Fibroblast of skin of right biceps (primary cell): ENCODE measurements around the gene ZC3H12D.
A peak's percentile ranks its signal among the peaks of the same experiment; 100 is the strongest.
"Not testable (repeated sequence)": the region's sequence is repeated elsewhere in the genome, so short reads cannot be mapped to it uniquely, and the experiment has no call there.

ENCODE experiments used
- DNase-seq: peaks from one replicate; pipeline ENCODE4 v3.0.0-alpha.2; 2013

ZC3H12D gene

DNA sequence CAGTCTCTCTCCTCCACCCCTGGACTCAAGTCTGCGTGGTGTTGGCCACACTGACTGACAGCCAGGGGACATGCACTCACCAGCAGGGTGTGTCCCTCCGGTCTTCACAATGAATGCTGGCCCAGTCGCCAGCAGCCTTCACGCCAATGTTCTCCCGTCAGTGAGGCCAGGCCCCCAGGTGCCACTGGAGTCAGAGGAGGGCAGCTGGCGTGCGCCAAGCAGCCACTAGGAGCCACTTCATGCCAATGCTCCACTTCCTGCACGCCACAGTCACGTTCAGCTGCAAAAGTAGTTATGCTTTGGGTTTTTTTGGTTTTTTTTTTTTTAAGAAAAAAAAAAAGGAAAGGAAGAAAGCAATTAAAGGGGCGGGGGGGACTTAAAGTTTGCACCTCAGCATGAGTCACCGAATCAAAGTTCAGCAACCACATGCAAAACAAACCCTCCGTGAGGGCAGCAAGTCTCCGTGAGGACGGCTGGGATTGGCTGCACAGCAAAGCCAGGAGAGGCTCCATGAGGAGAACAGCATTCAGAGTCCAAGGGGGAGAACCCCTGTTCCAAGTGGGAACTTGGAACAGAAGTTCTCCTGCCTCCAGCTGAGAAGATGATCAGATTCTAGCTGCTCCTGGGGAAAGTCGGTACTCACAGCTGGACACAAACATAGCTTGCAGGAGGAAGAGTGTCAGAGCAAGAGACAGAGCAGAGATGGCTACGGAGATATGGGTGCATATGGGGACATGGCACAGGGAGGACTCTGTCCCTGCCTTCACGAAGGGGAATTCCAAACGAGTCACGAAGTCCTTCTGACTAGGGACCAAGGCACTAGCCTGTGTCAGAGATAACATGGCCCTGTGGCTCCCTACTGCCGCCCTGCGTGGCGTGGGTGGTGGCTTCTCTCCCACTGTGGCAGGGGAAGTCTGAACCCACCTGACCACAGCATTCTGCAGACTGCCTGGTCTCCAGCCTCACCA, at the start of gene ZC3H12D:
Gene ZC3H12D (minus strand): TSS at position 282 of the 968 bp plus-strand sequence. CDS start 10,471 bp downstream, outside the sequence.
- peak; percentile 60 for DNase-seq

DNA sequence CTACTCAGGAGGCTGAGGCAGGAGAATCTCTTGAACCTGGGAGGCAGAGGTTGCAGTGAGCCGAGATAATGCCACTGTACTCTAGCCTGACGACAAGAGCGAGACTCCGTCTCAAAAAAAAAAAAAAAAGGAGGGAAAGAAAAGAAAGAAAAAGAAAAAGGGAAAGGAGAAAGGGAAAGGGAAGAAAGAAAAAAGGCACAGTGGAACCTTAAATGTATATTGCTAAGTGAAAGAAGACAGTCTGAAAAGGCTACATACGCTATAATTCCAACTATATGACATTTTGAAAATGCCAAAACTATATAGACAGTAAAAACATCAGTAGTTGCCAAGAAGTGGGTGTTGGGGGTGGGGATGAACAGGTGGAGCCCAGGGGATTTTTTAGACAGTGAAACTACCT, 44.8 kb upstream of the ZC3H12D start:
- no peak for DNase-seq

DNA sequence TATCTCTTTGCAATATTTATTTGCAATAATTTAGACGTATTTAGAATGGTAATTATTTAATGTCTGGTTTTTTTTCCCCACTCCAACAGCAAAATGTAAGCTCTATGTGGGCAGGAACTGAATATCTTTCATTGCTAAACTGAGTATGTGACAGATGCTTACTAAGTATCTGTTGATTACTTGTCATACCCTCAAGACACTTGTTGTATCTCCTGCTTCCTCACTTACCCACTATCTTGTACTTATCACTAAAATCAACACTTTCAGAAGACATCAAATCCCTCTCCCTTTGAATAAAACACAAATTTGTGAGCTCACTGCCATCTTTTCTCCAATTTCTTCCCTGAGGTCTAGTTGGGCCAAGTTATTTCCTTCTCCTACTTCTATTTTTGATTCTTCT, 30.7 kb upstream of the ZC3H12D start:
- no peak for DNase-seq

DNA sequence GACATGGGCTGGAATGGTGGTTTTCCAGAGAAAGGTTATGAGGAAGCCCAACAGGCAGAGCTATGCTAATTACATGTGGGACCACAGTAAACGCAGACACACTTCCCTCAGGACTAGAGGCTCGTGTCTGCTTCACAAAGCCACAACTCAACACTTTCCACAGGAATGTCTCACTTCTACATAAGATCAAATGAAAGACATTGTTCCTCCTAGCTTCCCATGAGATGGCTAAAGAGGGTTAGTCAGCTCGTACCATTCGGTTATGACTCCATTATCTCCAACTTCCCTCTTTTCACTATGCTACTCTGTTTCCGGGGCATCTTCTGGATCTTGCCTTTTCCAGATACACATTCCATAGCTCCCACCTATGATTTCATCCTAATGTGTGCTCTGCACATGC, 29.1 kb upstream of the ZC3H12D start:
- peak; percentile 46 for DNase-seq

DNA sequence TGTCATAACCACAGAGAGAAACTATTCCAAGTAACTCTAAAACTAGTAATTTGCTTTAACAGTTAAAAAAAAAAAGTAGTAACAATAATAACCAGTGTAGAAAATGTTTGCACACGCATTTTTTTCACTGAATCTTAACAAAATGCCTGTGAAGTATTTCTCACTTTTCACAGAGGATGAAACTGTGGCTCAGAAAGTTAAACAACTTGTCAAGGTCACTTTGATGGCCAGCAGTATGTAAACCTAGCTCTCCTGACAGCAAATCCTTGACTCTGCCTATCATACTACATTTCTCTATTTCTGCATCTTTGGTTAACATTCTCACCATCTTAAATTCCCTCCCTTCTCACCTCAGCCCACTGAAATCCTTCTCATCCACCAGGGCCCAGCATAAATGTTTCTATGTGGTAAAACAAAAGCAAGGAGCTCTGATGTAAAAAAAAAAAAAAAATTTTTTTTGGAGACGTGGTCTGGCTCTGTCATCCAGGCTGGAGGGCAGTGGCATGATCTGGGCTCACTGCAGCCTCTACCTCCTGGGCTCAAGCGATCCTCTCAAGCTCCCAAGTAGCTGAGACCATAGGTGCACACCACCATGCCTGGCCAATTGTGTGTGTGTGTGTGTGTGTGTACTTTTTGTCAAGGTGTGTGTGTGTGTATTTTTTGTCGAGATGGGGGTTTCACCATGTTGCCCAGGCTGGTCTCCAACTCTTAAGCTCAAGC, 26.1 kb upstream of the ZC3H12D start:
- no peak for DNase-seq

DNA sequence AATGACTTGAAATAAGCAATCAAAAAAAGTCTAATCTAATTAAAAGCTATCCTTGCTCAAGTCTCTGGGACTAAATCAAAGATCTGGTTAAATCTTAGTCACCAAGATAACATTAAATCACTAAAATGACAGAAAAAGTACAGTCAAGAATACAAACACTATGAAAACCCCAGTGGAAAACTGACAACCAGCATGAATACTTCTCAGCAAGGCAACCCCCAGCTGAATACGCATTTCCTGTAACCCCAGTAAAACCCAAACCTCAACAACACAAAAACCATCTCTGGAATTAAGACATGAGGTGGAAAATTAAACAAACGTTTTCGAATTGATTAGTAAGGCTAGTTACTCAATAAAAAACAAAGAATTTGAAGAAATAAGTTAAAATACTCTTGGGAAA, 23.7 kb upstream of the ZC3H12D start:
- DNase-seq = no peak

DNA sequence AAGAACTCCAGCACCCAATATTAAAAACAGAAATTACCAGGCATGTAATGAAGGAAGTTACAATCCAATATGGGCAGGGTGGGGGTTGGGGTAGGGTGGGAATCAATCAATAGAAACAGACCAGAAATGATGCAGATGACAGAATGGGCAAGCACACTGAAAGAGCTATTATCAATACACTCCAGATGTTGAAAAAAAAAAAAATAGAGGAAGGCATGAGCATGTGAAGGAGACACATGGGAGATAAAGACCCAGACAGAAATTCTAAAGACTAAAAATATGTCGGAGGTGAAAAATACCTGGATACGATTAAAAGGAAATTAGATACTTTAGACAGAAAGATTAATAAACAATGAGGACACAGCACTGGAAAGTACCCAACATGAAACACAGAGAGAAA, 19.1 kb upstream of the ZC3H12D start:
- DNase-seq = no peak

DNA sequence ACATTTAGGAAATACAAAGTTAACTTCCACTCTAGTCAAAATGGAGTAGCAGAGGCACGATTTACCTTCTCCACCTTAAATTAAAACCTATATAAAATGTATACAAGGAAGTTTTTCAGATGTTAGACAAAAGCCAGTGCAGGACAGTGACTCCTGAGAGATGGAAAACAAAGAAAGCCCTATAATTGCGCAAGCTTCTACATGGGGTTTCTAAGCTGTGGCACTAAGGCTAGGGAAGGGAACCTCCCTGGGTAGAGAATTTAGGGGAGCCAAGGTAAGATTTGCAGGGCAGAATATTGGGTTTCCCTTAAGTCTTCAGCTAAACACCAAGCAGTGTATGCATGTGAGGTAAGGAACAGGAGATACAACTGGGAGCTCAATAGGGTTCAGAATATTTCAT, 18.5 kb upstream of the ZC3H12D start:
- no peak for DNase-seq

DNA sequence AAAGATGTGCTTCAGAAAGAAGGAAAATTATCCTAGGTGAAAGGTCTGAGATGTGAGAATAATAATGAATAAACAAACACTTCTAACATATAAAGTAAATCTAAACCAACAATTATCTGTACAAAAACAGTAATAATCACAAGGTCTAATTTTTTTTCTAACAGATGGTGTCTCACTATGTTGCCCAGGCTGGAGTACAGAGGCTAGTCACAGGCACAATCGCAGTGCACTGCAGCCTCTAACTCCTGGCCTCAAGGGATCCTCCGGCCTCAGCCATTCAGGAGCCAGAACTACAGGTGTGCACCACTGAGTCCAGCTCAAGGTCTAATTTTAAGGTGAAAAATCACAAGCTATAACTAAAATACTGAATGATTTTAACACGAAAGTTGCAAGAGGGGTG, 17.0 kb upstream of the ZC3H12D start:
- DNase-seq = no peak

DNA sequence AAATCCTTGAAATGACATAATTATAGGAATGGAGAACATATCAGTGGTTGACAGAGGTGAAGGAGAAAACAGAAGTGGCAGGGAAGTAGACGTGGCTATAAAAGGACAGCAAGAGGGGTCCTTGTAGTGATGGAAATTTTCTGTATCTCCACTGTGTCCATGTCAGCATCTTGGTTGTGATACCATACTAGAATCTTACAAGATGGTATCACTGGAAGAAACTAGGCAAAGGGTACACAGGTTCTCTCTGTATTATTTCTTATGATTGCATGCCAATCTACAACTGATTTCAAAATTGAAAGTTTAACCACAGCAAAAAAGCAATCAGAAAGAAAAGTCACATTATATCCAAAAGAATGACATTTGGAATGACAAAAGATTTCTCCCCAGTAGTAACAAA, 16.4 kb upstream of the ZC3H12D start:
- no peak for DNase-seq

DNA sequence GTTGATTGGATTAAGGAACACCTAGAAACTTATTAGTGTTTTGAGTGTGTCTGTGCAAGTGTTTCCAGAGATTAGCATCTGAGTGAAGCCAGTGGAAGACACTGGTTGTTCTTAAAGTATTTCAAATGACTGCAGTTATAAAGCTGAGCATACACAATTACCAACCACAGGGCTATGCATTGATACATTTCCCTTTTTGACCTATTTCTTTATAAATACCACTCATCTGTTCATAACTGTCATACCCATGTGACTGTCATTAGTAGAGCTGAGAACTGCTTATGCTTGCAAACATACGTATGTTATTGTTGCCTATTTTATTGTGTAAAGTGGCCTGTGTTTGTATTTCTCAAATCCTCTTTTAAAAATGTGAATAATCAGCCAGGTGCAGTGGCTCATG, 15.3 kb upstream of the ZC3H12D start:
- no peak for DNase-seq

DNA sequence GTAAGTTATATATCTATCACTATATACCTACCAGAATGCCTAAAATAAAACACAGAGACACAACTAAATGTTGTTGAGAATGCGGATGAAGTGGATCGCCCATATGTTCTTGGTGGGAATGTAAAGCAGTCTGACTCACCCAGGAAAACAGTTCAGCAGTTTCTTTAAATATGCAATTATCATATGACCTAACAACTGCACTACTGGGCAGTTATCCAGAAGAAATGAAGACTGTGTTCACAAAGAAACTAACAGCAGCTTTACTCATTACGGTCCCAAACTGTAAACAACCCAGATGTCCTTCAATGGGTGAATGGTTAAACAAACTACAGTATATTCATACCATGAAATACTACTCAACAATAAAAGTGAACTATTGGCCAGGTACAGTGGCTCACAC, 14.3 kb upstream of the ZC3H12D start:
- peak; percentile 94 for DNase-seq

DNA sequence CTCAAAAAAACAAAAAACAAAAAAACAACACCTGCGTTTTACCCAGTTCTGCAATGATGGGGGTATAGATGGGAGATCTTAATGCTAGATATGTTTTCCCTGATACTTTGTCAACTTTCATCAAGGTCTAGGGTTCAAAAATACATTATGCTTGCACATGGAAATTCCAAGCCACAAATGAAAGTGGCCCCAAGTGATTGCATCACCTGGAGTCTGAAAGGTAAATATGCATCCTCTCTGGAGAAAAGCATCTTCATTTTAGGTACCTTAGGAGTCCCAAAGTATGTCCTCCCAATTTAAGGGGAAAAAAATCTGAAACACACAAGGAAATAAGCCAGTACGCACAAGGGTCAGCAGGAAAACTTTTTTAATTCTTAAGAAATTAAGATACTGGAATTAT, 12.6 kb upstream of the ZC3H12D start:
- DNase-seq = no peak

DNA sequence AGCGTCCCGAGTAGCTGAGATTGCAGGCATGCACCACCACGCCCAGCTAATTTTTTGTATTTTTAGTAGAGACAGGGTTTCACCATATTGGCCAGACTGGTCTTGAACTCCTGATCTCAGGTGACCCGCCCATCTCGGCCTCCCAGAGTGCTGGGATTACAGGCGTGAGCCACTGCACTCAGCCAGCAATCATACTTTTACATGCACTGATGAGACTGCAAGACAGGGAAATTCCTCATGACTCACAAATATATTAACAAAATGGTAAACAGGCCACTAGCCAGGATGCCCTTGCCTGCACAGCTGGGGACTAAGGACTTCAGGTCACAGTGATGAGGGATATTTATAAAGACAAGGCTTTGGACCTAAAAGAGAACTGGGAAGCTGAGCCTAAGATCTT, 11.8 kb upstream of the ZC3H12D start:
- peak; percentile 47 for DNase-seq

DNA sequence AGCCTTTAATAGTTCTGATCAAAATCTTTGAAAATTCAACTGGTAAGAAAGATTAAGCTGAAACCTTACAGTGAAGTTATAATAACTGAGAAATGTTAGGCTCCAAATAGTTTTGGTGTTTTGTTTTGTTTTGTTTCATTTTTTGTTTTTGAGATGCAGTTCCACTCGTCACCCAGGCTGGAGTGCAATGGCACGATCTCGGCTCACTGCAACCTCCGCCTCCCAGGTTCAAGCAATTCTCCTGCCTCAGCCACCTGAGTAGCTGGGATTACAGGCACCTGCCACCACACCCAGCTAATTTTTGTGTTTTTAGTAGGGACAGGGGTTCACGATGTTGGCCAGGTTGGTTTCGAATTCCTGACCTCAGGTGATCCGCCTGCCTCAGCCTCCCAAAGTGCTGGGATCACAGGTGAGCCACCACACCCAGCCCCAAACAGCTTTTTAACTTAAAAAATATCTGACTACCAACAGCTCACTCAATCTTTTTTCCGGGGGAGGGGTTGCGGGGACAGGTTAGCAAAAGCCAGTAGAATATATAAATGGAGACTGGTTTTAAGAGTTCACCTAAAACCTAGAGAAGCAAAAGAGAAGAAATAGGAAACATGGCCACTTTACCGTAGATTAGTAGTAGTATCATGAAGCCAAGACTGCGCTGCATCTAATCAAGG, 10.7 kb upstream of the ZC3H12D start:
- not testable (repeated sequence) for DNase-seq

DNA sequence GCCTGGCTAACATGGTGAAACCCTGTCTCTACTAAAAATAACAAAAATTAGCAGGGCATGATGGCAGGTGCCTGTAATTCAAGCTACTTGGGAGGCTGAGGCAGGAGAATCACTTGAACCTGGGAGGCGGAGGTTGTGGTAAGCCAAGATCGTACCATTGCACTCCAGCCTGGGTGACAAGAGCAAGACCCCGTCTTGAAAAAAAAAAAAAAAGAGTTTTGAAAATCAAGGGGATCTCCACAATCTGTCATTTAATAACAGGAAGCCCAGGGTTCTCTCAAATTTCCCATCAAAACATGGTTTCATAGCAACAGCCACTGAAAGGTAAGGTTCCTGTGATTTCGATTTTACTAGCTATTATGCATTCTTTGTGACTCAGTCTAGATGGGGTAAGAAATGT, 10.0 kb upstream of the ZC3H12D start:
- peak; percentile 22 for DNase-seq

DNA sequence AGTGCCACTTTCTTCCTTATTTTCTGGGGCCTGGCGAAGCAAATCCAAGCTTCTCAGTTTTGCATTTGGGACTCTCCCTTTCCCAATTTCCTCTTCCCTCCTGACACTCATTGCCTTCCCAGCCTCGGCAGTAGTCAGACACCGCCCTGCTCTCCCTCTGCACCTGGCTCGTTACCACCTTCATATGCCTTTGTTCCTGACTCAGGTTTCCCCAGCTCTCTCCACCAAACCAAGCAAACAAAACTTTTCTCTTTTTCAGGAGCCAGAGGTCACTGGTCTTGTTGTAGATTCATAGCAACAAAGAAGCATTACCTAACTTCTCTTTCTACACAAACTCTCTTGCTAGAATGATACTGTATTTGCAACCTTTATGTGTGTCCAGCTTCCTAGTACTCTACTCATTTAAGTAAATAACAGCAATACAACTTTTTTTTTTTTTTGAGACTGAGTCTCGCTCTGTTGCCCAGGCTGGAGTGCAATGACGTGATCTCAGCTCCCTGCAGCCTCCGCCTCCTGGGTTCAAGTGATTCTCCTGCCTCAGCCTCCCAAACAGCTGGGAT, 9.0 kb upstream of the ZC3H12D start:
- DNase-seq = no peak

DNA sequence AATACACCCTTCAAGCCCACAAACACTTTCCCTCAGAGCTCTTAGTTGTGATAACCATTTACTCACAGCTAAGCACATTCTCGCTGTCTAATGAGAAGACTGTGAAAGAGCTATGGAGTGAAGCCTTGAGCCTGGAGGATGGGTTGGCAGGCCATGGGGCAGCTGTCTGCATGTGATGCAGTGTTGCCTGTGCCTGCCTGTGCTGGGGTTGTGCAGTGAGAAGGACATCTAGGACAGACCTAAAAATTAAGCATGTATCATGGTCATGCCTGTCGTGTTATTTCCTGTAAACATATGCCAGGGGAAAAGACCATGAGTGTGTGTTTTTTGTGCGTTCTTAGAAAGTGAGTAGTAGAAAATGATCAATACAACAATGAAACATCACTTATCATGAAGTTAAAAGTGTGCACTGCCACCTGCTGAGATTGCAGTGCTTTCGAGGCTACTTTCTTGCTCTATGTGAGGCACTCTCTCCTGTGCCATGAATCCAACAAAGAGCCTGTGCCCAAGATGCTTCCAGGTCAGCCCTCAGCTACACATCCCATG, 8.1 kb upstream of the ZC3H12D start:
- DNase-seq = no peak

DNA sequence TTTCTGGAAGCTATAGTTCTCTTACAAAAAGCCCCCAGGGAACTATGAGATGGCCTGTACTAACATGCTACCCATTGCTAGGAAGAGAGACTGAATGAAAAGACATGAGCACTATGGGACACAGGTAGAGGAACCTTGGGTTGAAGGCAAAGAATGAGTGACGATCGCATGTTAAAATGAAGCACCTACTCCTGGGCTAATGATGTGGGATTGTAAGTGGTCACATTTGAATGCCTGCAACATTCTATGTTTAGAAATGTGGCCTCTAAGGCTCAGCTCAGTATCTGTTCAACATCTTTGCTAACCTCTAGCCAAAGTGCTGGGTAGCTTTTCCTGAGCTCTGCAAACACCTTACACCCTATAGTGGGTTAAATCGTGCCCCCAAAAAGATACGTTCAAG, 5.2 kb upstream of the ZC3H12D start:
- DNase-seq = no peak

DNA sequence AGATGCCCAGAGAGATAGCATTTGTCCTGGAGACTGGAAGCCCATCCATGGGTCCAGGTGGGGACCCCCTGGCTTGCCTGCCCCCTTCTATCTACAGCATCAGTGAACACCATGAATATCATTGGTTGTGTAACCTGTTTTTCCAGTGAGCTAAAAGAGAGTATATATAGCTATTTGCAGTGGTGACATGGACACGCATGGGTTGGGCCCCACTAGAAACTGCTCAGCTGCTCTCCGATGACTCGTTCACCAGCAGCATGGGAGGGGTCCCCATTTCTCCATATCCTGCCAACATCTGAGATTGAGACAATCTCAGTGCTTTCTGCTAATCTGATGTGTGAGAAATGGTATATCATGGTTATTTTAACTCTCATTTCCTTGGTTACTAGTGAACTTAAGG, 4.0 kb upstream of the ZC3H12D start:
- no peak for DNase-seq

DNA sequence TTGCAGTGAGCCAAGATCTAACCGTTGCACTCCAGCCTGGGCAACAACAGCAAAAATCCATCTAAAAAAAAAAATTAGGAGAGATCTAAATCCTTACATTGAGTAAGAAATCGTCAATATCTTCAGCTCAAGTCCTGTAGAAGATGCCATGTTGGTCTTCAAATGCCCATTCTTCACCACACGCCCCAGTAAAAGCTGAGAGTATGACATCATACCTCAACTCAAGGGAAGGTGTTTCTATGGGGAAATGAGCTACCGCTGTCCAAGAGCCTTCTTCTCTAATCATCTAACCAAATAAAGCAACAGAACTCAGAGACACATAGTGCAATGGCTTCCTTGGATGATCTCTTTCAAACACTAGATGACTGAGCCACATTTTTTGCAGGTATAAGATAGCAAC, 2.5 kb upstream of the ZC3H12D start:
- no peak for DNase-seq

DNA sequence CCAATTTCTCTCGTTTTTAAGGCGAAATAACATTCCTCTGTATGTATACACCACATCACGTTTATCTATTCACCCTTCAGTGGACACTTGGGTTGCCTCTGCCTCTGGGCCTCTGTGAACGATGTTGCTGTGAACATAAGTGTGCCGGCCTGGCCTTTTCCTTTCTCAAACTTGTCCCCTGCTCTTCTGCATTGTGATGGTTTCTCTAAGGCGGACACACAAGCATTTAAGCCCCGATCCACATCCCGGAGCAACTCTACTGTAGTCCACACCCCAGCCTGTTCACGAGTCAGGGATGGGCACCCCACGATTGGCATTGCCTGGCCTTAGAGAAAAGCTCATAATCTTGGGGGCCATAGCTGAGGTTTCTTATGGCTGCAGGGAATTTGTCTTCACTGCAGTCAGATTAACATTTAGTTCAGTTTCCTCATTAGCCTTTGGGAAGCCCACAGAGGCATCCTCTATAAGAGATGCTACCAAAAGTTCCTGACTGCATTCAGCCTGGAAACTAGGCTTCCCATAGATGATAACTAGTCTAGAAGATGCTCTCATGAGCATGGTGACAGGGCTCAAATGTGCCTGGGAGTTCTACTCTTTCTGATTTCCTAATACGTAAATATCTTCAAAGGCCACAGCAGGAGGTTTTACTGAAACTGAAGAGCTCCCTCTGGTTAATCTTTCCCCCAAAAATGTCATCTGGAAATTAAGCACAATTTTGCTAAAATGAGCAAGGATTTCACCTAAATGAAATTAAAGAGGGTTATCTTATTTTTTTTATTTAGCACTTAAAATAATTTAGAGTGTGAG, 762 bp downstream of the ZC3H12D start:
- DNase-seq = no peak
